GM12873 (cell line): Measurements from ENCODE around the gene POLR2F.

Experiments used
- CTCF ChIP-seq: IDR thresholded peaks from 2 replicates; pipeline ENCODE4 v1.5.1; 2012; ENCODE audit warnings: low read depth, mild to moderate bottlenecking, moderate library complexity, low read length, control low read depth; ENCODE audit not compliant: insufficient read depth; ENCODE audit errors: missing control alignments

POLR2F gene

GRCh38 chr22:38012604-38013072, 59.1 kb downstream of the POLR2F start:
- no peak for TF ChIP-seq CTCF

DNA sequence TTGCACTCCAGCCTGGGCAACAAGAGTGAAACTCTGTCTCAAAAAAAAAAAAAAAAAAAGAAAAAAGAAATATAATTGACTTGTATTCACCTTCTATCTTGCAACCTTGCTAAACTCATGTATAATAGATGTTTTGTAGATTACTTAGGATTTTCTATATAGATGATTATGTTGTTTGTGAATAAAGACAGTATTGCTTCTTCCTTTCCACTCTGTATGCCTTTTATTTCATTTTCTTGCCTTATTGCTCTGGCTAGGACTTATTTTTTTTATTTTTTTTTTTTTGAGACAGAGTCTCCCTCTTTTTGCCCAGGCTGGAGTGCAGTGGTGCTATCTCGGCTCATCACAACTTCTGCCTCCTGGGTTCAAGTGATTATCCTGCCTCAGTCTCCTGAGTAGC, 60.6 kb downstream of the POLR2F start:
- no peak for TF ChIP-seq CTCF

GRCh38 chr22:38016182-38017151, 63.0 kb downstream of the POLR2F start:
- no peak for TF ChIP-seq CTCF

GRCh38 chr22:38017272-38017920, 63.9 kb downstream of the POLR2F start:
- peak; percentile 1 for TF ChIP-seq CTCF

GRCh38 chr22:38017939-38018885, 64.7 kb downstream of the POLR2F start:
- no peak for TF ChIP-seq CTCF
